ENCODE results near the gene PCMT1.
"Not testable (repeated sequence)": the region's sequence is repeated elsewhere in the genome, so short reads cannot be mapped to it uniquely, and the experiment has no call there.

PCMT1 gene

DNA sequence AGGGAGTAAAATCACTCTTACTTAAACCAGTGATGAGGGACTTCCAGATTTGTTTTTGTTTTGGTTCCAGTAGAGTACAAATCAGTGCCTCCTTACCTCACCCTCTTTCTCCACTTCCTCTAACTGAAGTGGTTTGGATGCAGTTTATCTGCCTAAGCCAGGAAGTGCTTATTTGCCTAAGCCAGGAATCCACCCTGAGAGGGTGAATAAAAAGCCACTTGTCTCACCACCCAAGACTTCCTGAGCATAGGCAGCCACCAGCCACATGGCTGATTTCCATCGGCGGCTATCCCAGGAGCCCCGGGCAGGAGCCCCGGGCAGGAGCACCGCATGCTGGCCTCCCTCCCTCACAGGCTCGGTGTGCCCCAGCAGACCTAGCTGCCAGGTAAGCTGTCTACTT, 102.6 kb downstream of the PCMT1 start:
- H3K27ac ChIP-seq (ENCODE audit: low read length), result no peak overlapping the region
- no peak for DNase-seq (ENCODE audit: low read depth, low spot score)
- H3K36me3 ChIP-seq (ENCODE audit: control insufficient read depth, insufficient read depth, low read length), result no peaks in the 10 kb centered on the region
- H3K9me3 ChIP-seq (ENCODE audit: control insufficient read depth, insufficient read depth, low read length), result no peaks in the 10 kb centered on the region
- peaks cover 2% of the 10 kb centered on the region; the same call in 1 of the 2 replicates for H3K4me1 ChIP-seq (ENCODE audit: control insufficient read depth, insufficient read depth, low read length)
- no peak overlapping the region for H3K4me3 ChIP-seq (ENCODE audit: low read length)
- no CpG with 5 or more reads among the region's 6 CpGs for WGBS (ENCODE audit: insufficient coverage, insufficient read length)
- H3K27me3 ChIP-seq (ENCODE audit: control insufficient read depth, insufficient read depth, low read length), result no peaks in the 10 kb centered on the region

DNA sequence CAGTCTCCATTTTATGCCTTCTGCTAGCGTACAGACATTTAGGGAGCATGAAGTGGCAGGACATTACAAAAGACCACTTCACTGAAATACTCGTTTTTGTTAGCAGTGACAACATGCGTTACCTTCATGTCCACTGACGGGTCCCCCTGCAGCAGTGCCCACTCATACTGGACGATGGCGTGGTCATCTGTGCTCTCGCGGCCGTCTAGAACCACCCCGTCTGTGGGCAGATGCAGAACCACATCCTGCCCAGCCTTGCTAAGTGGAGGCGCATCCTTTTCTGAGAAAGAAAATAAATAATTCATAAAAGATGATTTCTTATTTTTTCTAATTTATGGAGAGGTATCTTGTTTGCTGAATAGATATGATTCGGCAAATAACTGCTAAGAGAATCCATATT, 103.3 kb downstream of the PCMT1 start:
- no CpG with 5 or more reads among the region's 12 CpGs for WGBS (ENCODE audit: insufficient coverage, insufficient read length)

DNA sequence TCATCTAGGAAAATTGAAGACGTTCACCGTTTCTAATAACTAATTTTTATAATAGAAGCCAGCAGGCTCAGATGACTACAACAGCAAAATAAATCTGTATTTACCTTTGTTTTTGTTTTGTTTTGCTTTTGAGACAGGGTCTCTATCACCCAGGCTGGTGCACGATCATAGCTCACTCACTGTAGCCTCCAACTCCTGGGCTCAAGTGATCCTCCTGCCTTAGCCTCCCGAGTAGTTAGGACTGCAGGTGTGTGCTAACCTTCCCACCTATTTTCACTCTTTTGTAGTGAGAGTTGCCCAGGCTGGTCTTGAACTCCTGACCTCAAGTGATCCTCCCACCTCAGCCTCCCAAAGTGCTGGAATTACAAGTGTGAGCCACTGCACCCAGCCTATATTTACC, 104.5 kb downstream of the PCMT1 start:
- not testable (repeated sequence) for DNase-seq (ENCODE audit: low read depth, low spot score); H3K27me3 ChIP-seq (ENCODE audit: control insufficient read depth, insufficient read depth, low read length); H3K27ac ChIP-seq (ENCODE audit: low read length); H3K36me3 ChIP-seq (ENCODE audit: control insufficient read depth, insufficient read depth, low read length); H3K4me1 ChIP-seq (ENCODE audit: control insufficient read depth, insufficient read depth, low read length); H3K4me3 ChIP-seq (ENCODE audit: low read length); H3K9me3 ChIP-seq (ENCODE audit: control insufficient read depth, insufficient read depth, low read length)
- WGBS (ENCODE audit: insufficient coverage, insufficient read length), result no CpG with 5 or more reads among the region's 4 CpGs

More for the DNA sequence above, 103.3 kb downstream of the PCMT1 start:
- H3K27me3 ChIP-seq (ENCODE audit: control insufficient read depth, insufficient read depth, low read length), result no peaks in the 10 kb centered on the region
- no peak overlapping the region for H3K27ac ChIP-seq (ENCODE audit: low read length)
- H3K4me3 ChIP-seq (ENCODE audit: low read length), result no peak overlapping the region
- H3K9me3 ChIP-seq (ENCODE audit: control insufficient read depth, insufficient read depth, low read length), result no peaks in the 10 kb centered on the region
- no peak for DNase-seq (ENCODE audit: low read depth, low spot score)
- peaks cover 2% of the 10 kb centered on the region; the same call in 1 of the 2 replicates for H3K4me1 ChIP-seq (ENCODE audit: control insufficient read depth, insufficient read depth, low read length)
- no peaks in the 10 kb centered on the region for H3K36me3 ChIP-seq (ENCODE audit: control insufficient read depth, insufficient read depth, low read length)

DNA sequence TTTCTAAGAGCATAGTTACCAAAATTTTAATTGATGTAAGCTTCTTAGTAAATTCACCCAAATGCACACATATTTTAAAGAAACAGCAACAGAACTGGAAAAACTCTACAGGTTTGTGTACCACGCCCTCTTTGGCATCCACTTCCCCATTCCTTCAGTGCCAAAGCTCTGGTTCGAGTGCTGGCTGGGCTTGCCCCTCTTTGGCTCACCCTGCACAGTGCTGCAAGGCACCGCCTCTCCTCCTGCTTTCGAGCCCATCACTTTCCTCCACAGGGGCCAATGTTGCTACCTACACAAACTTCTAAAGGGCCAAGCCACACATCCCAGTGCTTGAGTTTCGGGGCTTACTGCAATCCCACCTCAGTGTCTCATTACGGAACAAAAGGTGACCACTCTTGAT, 105.0 kb downstream of the PCMT1 start:
- Histone ChIP-seq H3K4me1 (ENCODE audit: control insufficient read depth, insufficient read depth, low read length) (peaks cover 2% of the 10 kb centered on the region; the same call in 1 of the 2 replicates), H3K36me3 (ENCODE audit: control insufficient read depth, insufficient read depth, low read length) (no peaks in the 10 kb centered on the region), H3K4me3 (ENCODE audit: low read length) (no peak overlapping the region), H3K27ac (ENCODE audit: low read length) (no peak overlapping the region), H3K27me3 (ENCODE audit: control insufficient read depth, insufficient read depth, low read length) (no peaks in the 10 kb centered on the region), H3K9me3 (ENCODE audit: control insufficient read depth, insufficient read depth, low read length) (no peaks in the 10 kb centered on the region)
- no peak for DNase-seq (ENCODE audit: low read depth, low spot score)
- no CpG with 5 or more reads among the region's 6 CpGs for WGBS (ENCODE audit: insufficient coverage, insufficient read length)

DNA sequence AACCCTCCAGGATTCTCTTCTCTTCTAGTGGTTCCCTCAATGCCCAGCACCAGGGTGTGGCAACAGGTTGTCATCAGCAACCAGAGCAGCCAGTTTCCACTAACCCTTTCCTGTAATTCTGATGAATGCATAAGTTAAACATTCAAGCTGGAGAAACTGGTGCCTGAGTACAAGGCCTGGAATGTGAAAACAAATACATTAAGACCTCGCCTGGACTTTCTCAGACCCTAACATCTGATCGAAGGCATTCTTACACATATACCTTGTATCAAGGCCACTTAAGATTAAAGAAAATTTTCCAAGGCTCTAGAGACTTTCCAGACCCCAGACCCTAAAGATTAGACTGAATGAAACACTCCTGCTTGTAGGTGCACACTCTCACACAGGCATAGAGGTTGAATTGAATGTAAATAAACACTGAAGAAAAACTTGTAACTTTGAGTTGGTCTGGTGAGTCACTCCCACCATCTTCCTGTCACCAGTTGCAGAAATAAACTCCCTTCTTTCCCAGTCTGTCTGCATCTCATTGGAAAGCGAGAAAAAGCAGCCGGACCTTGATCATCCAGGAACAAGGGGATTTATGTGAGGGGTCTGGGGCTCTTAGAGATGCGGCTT, 105.6 kb downstream of the PCMT1 start:
- no peak for DNase-seq (ENCODE audit: low read depth, low spot score)
- no peak overlapping the region for H3K4me3 ChIP-seq (ENCODE audit: low read length)
- no peak overlapping the region for H3K27ac ChIP-seq (ENCODE audit: low read length)
- H3K9me3 ChIP-seq (ENCODE audit: control insufficient read depth, insufficient read depth, low read length), result no peaks in the 10 kb centered on the region
- WGBS (ENCODE audit: insufficient coverage, insufficient read length), result no CpG with 5 or more reads among the region's 5 CpGs
- H3K4me1 ChIP-seq (ENCODE audit: control insufficient read depth, insufficient read depth, low read length), result peaks cover 2% of the 10 kb centered on the region
- no peaks in the 10 kb centered on the region for H3K27me3 ChIP-seq (ENCODE audit: control insufficient read depth, insufficient read depth, low read length)
- no peaks in the 10 kb centered on the region for H3K36me3 ChIP-seq (ENCODE audit: control insufficient read depth, insufficient read depth, low read length)

DNA sequence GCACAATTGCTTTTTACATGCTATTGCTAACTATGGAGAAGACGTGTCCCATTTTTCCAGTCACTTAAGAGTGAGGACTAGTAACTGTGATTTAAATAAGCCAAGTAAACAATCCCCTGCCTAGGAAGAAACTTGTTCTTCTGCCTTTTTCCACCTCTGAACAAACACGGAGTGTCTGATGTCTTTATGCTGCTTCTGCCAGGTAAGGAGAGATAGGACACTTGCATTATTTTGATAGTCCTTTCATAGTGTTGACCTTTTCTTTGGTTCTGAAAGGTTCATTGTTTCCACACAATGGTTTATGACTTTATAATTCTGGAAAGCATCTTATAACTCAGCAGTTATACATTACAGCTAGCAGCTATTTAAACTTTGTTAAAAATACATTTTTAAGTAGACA, 106.2 kb downstream of the PCMT1 start:
- Histone ChIP-seq H3K4me1 (ENCODE audit: control insufficient read depth, insufficient read depth, low read length) (peaks cover 2% of the 10 kb centered on the region), H3K27ac (ENCODE audit: low read length) (no peak overlapping the region), H3K27me3 (ENCODE audit: control insufficient read depth, insufficient read depth, low read length) (no peaks in the 10 kb centered on the region), H3K36me3 (ENCODE audit: control insufficient read depth, insufficient read depth, low read length) (no peaks in the 10 kb centered on the region), H3K9me3 (ENCODE audit: control insufficient read depth, insufficient read depth, low read length) (no peaks in the 10 kb centered on the region), H3K4me3 (ENCODE audit: low read length) (no peak overlapping the region)
- WGBS (ENCODE audit: insufficient coverage, insufficient read length), result no CpG with 5 or more reads among the region's 2 CpGs
- DNase-seq (ENCODE audit: low read depth, low spot score), result no peak

DNA sequence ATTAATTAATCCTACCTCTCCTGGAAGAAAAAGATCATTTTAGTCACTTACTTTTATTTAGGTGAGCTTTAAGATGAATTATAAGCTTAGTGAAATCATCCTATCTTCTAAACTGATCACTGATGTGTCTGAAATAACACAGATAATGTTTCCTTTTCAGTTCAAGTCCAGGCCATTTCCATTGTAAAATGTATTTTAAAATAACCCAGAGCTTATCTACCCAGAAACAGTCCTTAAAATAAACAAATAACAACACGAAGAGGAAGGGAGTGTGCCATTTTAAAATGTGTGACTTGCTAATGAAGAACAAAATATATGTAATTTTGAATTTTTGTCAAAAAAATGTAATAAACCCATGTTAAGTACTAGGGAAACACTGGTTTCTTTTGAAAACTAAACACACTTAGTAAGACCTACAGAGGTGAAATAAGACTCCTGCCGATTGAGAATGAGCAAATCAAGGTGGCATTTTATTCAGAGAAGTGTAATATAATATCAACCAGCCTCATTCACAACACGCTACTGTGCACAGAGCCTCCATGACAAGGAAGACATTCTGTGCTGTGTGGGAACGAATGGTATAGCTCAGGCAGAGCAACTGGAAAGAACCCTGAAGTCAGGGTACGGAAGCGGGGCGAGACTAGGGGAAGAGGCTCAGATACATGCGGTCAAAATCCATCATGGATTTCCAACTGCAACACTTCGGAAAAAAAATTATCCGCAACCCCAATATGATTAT, 106.9 kb downstream of the PCMT1 start:
- no peak overlapping the region for H3K4me3 ChIP-seq (ENCODE audit: low read length)
- no peaks in the 10 kb centered on the region for H3K9me3 ChIP-seq (ENCODE audit: control insufficient read depth, insufficient read depth, low read length)
- WGBS (ENCODE audit: insufficient coverage, insufficient read length), result no CpG with 5 or more reads among the region's 10 CpGs
- DNase-seq (ENCODE audit: low read depth, low spot score), result no peak
- H3K36me3 ChIP-seq (ENCODE audit: control insufficient read depth, insufficient read depth, low read length), result no peaks in the 10 kb centered on the region
- H3K27me3 ChIP-seq (ENCODE audit: control insufficient read depth, insufficient read depth, low read length), result no peaks in the 10 kb centered on the region
- peaks cover 2% of the 10 kb centered on the region for H3K4me1 ChIP-seq (ENCODE audit: control insufficient read depth, insufficient read depth, low read length)
- no peak overlapping the region for H3K27ac ChIP-seq (ENCODE audit: low read length)

DNA sequence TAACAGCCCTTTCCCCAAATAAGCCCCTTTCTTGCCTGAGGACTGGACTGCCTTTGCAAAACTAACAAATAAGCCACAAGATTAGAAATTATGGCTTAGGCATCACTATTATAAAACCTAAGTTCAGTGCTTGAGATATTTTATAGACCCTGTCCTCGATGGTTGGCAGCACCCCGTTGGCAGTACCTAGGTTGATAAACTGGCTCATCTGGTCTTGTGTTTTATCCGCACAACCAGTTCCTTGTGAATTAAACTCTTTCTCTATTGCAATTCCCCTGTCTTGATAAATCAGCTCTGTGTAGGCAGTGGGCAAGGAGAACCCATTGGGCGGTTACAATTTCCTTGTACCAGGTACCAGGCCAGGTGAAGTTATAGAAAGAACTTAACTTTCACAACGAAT, 108.0 kb downstream of the PCMT1 start:
- DNase-seq (ENCODE audit: low read depth, low spot score), result no peak
- Histone ChIP-seq H3K27me3 (ENCODE audit: control insufficient read depth, insufficient read depth, low read length) (no peaks in the 10 kb centered on the region), H3K9me3 (ENCODE audit: control insufficient read depth, insufficient read depth, low read length) (no peaks in the 10 kb centered on the region), H3K36me3 (ENCODE audit: control insufficient read depth, insufficient read depth, low read length) (no peaks in the 10 kb centered on the region), H3K4me1 (ENCODE audit: control insufficient read depth, insufficient read depth, low read length) (peaks cover 2% of the 10 kb centered on the region), H3K27ac (ENCODE audit: low read length) (no peak overlapping the region), H3K4me3 (ENCODE audit: low read length) (no peak overlapping the region)
- WGBS (ENCODE audit: insufficient coverage, insufficient read length), result no CpG with 5 or more reads among the region's 5 CpGs

DNA sequence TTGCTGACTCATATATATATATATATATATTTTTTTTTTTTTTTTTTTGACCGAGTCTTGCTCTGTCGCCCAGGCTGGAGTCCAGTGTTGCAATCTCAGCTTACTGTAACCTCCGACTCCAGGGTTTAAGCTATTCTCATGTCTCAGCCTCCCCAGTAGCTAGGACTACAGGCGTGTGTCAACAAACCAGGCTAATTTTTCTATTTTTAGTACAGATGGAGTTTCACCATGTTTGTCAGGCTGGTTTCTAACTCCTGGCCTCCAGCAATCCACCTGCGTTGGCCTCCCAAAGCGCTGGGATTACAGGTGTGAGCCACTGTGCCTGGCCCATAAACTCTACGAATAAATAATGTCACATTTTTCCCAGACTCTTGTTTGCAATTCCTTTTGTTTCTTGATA, 109.8 kb downstream of the PCMT1 start:
- DNase-seq (ENCODE audit: low read depth, low spot score), result no peak
- no peaks in the 10 kb centered on the region for H3K36me3 ChIP-seq (ENCODE audit: control insufficient read depth, insufficient read depth, low read length)
- no peak overlapping the region for H3K27ac ChIP-seq (ENCODE audit: low read length)
- no peaks in the 10 kb centered on the region for H3K9me3 ChIP-seq (ENCODE audit: control insufficient read depth, insufficient read depth, low read length)
- no peak overlapping the region for H3K4me3 ChIP-seq (ENCODE audit: low read length)
- WGBS (ENCODE audit: insufficient coverage, insufficient read length), result no CpG with 5 or more reads among the region's 7 CpGs
- H3K27me3 ChIP-seq (ENCODE audit: control insufficient read depth, insufficient read depth, low read length), result no peaks in the 10 kb centered on the region
- peaks cover 2% of the 10 kb centered on the region for H3K4me1 ChIP-seq (ENCODE audit: control insufficient read depth, insufficient read depth, low read length)

DNA sequence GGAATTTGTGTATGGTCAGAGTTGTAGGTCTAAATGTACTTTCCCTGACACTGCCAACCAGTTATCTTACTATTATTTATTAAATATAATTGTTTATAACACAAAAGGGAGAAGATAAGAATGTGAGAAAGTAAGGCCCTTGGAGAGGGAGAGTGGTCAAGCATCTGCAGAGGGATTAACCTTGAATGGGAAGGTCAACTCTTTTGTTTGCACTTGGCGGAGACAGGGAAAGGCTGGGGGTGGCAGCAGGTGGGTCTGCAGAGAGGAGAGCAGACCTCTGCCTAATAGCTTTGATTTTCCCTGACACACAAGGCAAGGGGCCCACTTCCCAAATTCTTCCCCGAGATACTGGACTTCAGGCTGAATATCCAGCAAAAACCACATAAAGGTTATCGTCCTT, 110.4 kb downstream of the PCMT1 start:
- Histone ChIP-seq H3K9me3 (ENCODE audit: control insufficient read depth, insufficient read depth, low read length) (no peaks in the 10 kb centered on the region), H3K27me3 (ENCODE audit: control insufficient read depth, insufficient read depth, low read length) (no peaks in the 10 kb centered on the region), H3K36me3 (ENCODE audit: control insufficient read depth, insufficient read depth, low read length) (no peaks in the 10 kb centered on the region), H3K27ac (ENCODE audit: low read length) (no peak overlapping the region), H3K4me3 (ENCODE audit: low read length) (no peak overlapping the region), H3K4me1 (ENCODE audit: control insufficient read depth, insufficient read depth, low read length) (no peaks in the 10 kb centered on the region; the same call in 1 of the 2 replicates)
- no peak for DNase-seq (ENCODE audit: low read depth, low spot score)
- no CpG with 5 or more reads among the region's 3 CpGs for WGBS (ENCODE audit: insufficient coverage, insufficient read length)

DNA sequence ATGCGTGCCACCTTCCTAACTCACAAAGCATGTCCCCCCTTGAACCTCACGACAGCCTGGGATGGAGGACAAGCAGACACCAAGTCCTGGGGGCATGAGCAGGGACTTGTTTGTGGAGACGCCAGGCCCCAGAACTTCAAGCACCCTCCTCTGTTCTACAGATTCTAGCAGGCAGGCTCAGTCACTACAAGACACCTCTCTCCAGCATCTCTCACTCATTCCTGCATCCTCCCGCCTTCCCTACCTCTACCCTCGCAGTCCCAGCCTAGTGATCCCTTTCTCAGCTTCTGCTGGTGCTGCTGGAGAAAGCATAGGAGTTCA, 110.9 kb downstream of the PCMT1 start:
- H3K4me3 ChIP-seq (ENCODE audit: low read length), result no peak overlapping the region
- no peaks in the 10 kb centered on the region for H3K36me3 ChIP-seq (ENCODE audit: control insufficient read depth, insufficient read depth, low read length)
- H3K27ac ChIP-seq (ENCODE audit: low read length), result no peak overlapping the region
- whole genome bisulfite sequencing (ENCODE audit: insufficient coverage, insufficient read length), result no CpG with 5 or more reads among the region's 5 CpGs
- no peaks in the 10 kb centered on the region for H3K27me3 ChIP-seq (ENCODE audit: control insufficient read depth, insufficient read depth, low read length)
- DNase-seq (ENCODE audit: low read depth, low spot score), result no peak
- H3K4me1 ChIP-seq (ENCODE audit: control insufficient read depth, insufficient read depth, low read length), result no peaks in the 10 kb centered on the region; the same call in 1 of the 2 replicates
- H3K9me3 ChIP-seq (ENCODE audit: control insufficient read depth, insufficient read depth, low read length), result no peaks in the 10 kb centered on the region
